Endothelial cell of umbilical vein (primary cell): Measurements from ENCODE around the gene USH2A. TPM values are rescaled to one million over a fixed set of nuclear protein-coding genes. Genes with fewer than 3 reads are reported as not detected.

Experiments used
- BruUV-seq: library from RNA; stranded (reverse); fragments of 400-500 nt; replicated peaks from 2 replicates; lab custom pipeline; 2021; lab: Mats Ljungman, UMichigan
- CTCF ChIA-PET: fragments of 300-600, 350-600 bp; sonication (Branson Sonifier 250); formaldehyde crosslinking; loops from one replicate; lab custom pipeline; 2021; ENCODE audit warnings: antibody characterized with exemption, inconsistent platforms; lab: Charles Lee
- POLR2A ChIA-PET: fragments of 300-600, 350-600 bp; sonication (Branson Sonifier 250); formaldehyde crosslinking; loops from one replicate; lab custom pipeline; 2021; ENCODE audit warnings: antibody characterized with exemption, inconsistent platforms; lab: Charles Lee
- DNase-seq: peaks from one replicate; pipeline ENCODE4 v3.0.0-alpha.2; 2011; ENCODE audit warnings: low read depth, low spot score
- FAIRE-seq: peaks from 2 replicates; lab custom pipeline; 2011; peaks lifted over from hg19 to GRCh38; lab: Jason Lieb, UNC
- H2AFZ ChIP-seq: 2 replicates; pipeline ENCODE4 v1.6.0; 2012; ENCODE audit warnings: low read depth, low read length, control low read depth, inconsistent platforms
- H3K27ac ChIP-seq: 2 replicates; pipeline ENCODE4 v1.5.1; 2011; ENCODE audit warnings: low read depth, mild to moderate bottlenecking, control low read depth, low read length, moderate library complexity; ENCODE audit not compliant: insufficient read depth
- H3K27me3 ChIP-seq, 2 experiments: 2 replicates each; pipeline versions ENCODE4 v1.6.0 to v1.6.1; 2011; ENCODE audit warnings: low read length in 2 of 2, mixed read lengths in 1 of 2; ENCODE audit not compliant: control insufficient read depth in 2 of 2, insufficient read depth in 2 of 2
- H3K36me3 ChIP-seq, 2 experiments: 2 replicates in 1 of 2; 3 replicates in 1 of 2; pipeline ENCODE4 v1.5.1; 2011; ENCODE audit warnings: low read length in 2 of 2, mild to moderate bottlenecking in 1 of 2, moderate library complexity in 1 of 2; ENCODE audit not compliant: control insufficient read depth in 2 of 2, insufficient read depth in 2 of 2; ENCODE audit errors: extremely low read depth in 1 of 2
- H3K4me1 ChIP-seq: 3 replicates; pipeline ENCODE4 v1.5.1; 2011; ENCODE audit warnings: mild to moderate bottlenecking, low read length; ENCODE audit not compliant: control insufficient read depth, insufficient read depth; ENCODE audit errors: extremely low read depth
- H3K4me2 ChIP-seq: 2 replicates; pipeline ENCODE4 v1.6.1; 2011; ENCODE audit warnings: low read length, control low read depth, mixed read lengths; ENCODE audit not compliant: insufficient read depth
- H3K4me3 ChIP-seq, 3 experiments: fragments of 200-600 bp in 1 of 3; sonication (generic), shearing (Covaris generic) in 1 of 3; replicated peaks in 1 of 3; 2 replicates each; pipeline ENCODE4 v1.5.1; 2011 to 2016; ENCODE audit warnings: control low read depth in 3 of 3, low read length in 3 of 3, mild to moderate bottlenecking in 2 of 3, inconsistent platforms in 1 of 3, low read depth in 1 of 3, moderate library complexity in 1 of 3; ENCODE audit not compliant: insufficient read depth in 1 of 3
- H3K79me2 ChIP-seq: 2 replicates; pipeline ENCODE4 v1.6.0; 2012; ENCODE audit warnings: low read length, inconsistent platforms; ENCODE audit not compliant: control insufficient read depth, insufficient read depth
- H3K9ac ChIP-seq: replicated peaks from 2 replicates; pipeline ENCODE3; 2011; ENCODE audit warnings: low read length, control low read depth; ENCODE audit not compliant: insufficient read depth; ENCODE audit errors: extremely low read depth
- H3K9me1 ChIP-seq: replicated peaks from 3 replicates; pipeline ENCODE4 v1.6.0; 2011; ENCODE audit warnings: mild to moderate bottlenecking, low read length; ENCODE audit not compliant: control insufficient read depth, insufficient read depth; ENCODE audit errors: extremely low read depth
- H3K9me3 ChIP-seq: replicated peaks from 2 replicates; pipeline ENCODE4 v1.5.1; 2012; ENCODE audit warnings: low read length, inconsistent platforms; ENCODE audit not compliant: control insufficient read depth, insufficient read depth
- H4K20me1 ChIP-seq: replicated peaks from 2 replicates; pipeline ENCODE3; 2011; ENCODE audit warnings: mild to moderate bottlenecking, low read length; ENCODE audit not compliant: control insufficient read depth, insufficient read depth; ENCODE audit errors: extremely low read depth
- CTCF ChIP-seq, 2 donors: IDR thresholded peaks; 1 replicate in 1 of 2; 2 replicates in 1 of 2; pipeline ENCODE4 v1.5.1; 2011; ENCODE audit warnings: low read length in 2 of 2, mild to moderate bottlenecking in 2 of 2, moderate library complexity in 2 of 2, control low read depth in 1 of 2, inconsistent platforms in 1 of 2, low read depth in 1 of 2; ENCODE audit not compliant: insufficient read depth in 1 of 2; ENCODE audit errors: extremely low read depth in 1 of 2
- EZH2 ChIP-seq: IDR thresholded peaks from 2 replicates; pipeline ENCODE4 v1.6.1; 2012; ENCODE audit warnings: borderline replicate concordance, low read depth, mild to moderate bottlenecking, moderate library complexity, low read length, inconsistent platforms; ENCODE audit not compliant: severe bottlenecking
- FOS ChIP-seq: IDR thresholded peaks from 2 replicates; pipeline ENCODE4 v1.6.1; 2011; ENCODE audit warnings: mild to moderate bottlenecking, low read length, moderate library complexity, borderline replicate concordance; ENCODE audit not compliant: insufficient read depth
- GATA2 ChIP-seq: IDR thresholded peaks from 2 replicates; pipeline ENCODE4 v1.7.0; 2011; ENCODE audit warnings: low read depth, mild to moderate bottlenecking, moderate library complexity, mixed read lengths, low read length; ENCODE audit not compliant: insufficient read length, insufficient read depth
- JUN ChIP-seq: IDR thresholded peaks from 2 replicates; pipeline ENCODE4 v1.6.1; 2011; ENCODE audit warnings: borderline replicate concordance, low read depth; ENCODE audit not compliant: insufficient read length, insufficient read depth
- MAX ChIP-seq: IDR thresholded peaks from 2 replicates; pipeline ENCODE4 v1.6.1; 2011; ENCODE audit not compliant: insufficient read depth, insufficient read length
- MYC ChIP-seq: IDR thresholded peaks from one replicate; pipeline ENCODE4 v1.6.1; 2011; ENCODE audit warnings: mild to moderate bottlenecking, low read depth, low read length
- POLR2AphosphoS5 ChIP-seq: IDR thresholded peaks from 2 replicates; pipeline ENCODE4 v1.6.1; 2012; ENCODE audit warnings: low read depth, mild to moderate bottlenecking, control low read depth, low read length, moderate library complexity; ENCODE audit not compliant: insufficient read depth
- dilution Hi-C: fragments of 300-500 bp; cut with MboI; formaldehyde crosslinking; loops from one replicate; pipeline ENCODE4 v1.15.0; 2019; ENCODE audit warnings: low sequenced_read_pairs; ENCODE audit not compliant: extremely low pct_ligation_motif_present
- intact Hi-C: fragments of 100-400 bp; cut with micrococcal nuclease; formaldehyde crosslinking; loops from one replicate; pipeline ENCODE4 v1.10.0; 2022
- polyA plus RNA-seq, 4 experiments: library from polyadenylated mRNA; depleted of rRNA in 3 of 4; stranded (reverse) in 3 of 4; unstranded in 1 of 4; fragments of >200 nt; gene quantifications; 2 replicates each; pipeline versions ENCODE4 v1.2.1 to v1.2.3, GENCODE V29; 2011 to 2012; ENCODE audit warnings: missing spikeins in 1 of 4
- total RNA-seq: library from RNA; stranded (reverse); gene quantifications from 2 replicates; pipeline ENCODE4 v1.2.3, GENCODE V29; 2021

USH2A gene
- total and polyA plus RNA-seq, 2 donors (not counting 3 experiments of a cell fraction or from before 2014, with no cell fraction given) = not detected

- Histone ChIP-seq H3K4me2 (no peak overlapping the region), H4K20me1 (no peaks in the 10 kb centered on the region), H3K36me3 (no peaks in the 10 kb centered on the region), H3K79me2 (no peaks in the 10 kb centered on the region), H3K27me3 (no peaks in the 10 kb centered on the region), H2AFZ (no peak overlapping the region), H3K4me3 (no peak overlapping the region), H3K9me1 (no peaks in the 10 kb centered on the region), H3K9me3 (peaks cover 1% of the 10 kb centered on the region), H3K9ac (no peak overlapping the region), H3K27ac (no peak overlapping the region), H3K4me1 (no peaks in the 10 kb centered on the region)
- CTCF ChIA-PET = no interaction called here
- intact Hi-C loops (no loop called here), dilution Hi-C loops (no loop called here)
- TF ChIP-seq CTCF (IDR thresholded peaks at IDR 0.05; ENCODE audit: extremely low read depth in 1 of 2, insufficient read depth in 1 of 2, low read depth in 1 of 2, low read length in 2 of 2) (no peak), JUN (no peak), FOS (no peak), POLR2AphosphoS5 (no peak), GATA2 (no peak), MYC (no peak), MAX (no peak), EZH2 (no peak)
- BruUV-seq = no TSS peak
- POLR2A ChIA-PET = no interaction called here
- FAIRE-seq (no peak), DNase-seq (no peak)
Observed at GRCh38 chr1:216175714-216176113, 247.5 kb downstream of the USH2A start.
